Epidermal melanocyte (primary cell): Measurements from ENCODE around the gene CD276.
"Not testable (repeated sequence)": the region's sequence is repeated elsewhere in the genome, so short reads cannot be mapped to it uniquely, and the experiment has no call there.

Experiments used
- DNase-seq: peaks from one replicate; pipeline ENCODE4 v3.0.0; 2011; ENCODE audit warnings: low spot score; ENCODE audit not compliant: insufficient read length

Gene CD276

GRCh38 chr15:73683777-73684580 is at the start of gene CD276:
CD276 (plus strand) TSS chr15:73684383; CDS start chr15:73699640, 15,257 bp downstream.
- peak; percentile 82 for DNase-seq

GRCh38 chr15:73637527-73637926 is 46.7 kb upstream of the CD276 start:
- DNase-seq, result no peak

- DNase-seq, result not testable (repeated sequence)
Measured at GRCh38 chr15:73639464-73639863, 44.7 kb upstream of the CD276 start.

- DNase-seq, result no peak
Measured at GRCh38 chr15:73647259-73648013, 36.7 kb upstream of the CD276 start.

- no peak for DNase-seq
Measured at GRCh38 chr15:73648014-73648295, 36.2 kb upstream of the CD276 start.

GRCh38 chr15:73650416-73651126 is 33.6 kb upstream of the CD276 start:
- DNase-seq, result no peak

- DNase-seq, result no peak
Measured at GRCh38 chr15:73654659-73655058, 29.5 kb upstream of the CD276 start.

GRCh38 chr15:73655724-73656123 is 28.5 kb upstream of the CD276 start:
- DNase-seq, result no peak

GRCh38 chr15:73658645-73659044 is 25.5 kb upstream of the CD276 start:
- no peak for DNase-seq

GRCh38 chr15:73660455-73660854 is 23.7 kb upstream of the CD276 start:
- DNase-seq, result no peak

GRCh38 chr15:73674587-73674986 is 9.6 kb upstream of the CD276 start:
- DNase-seq, result no peak

GRCh38 chr15:73677146-73677607 is 7.0 kb upstream of the CD276 start:
- DNase-seq, result peak; percentile 67

GRCh38 chr15:73677733-73678132 is 6.5 kb upstream of the CD276 start:
- DNase-seq, result no peak

- no peak for DNase-seq
Measured at GRCh38 chr15:73678498-73678897, 5.7 kb upstream of the CD276 start.

GRCh38 chr15:73679180-73679579 is 5.0 kb upstream of the CD276 start:
- DNase-seq, result no peak

- no peak for DNase-seq
Measured at GRCh38 chr15:73679964-73680363, 4.2 kb upstream of the CD276 start.

- DNase-seq, result no peak
Measured at GRCh38 chr15:73680549-73680948, 3.6 kb upstream of the CD276 start.

GRCh38 chr15:73681063-73681462 is 3.1 kb upstream of the CD276 start:
- no peak for DNase-seq

GRCh38 chr15:73681856-73682599 is 2.2 kb upstream of the CD276 start:
- no peak for DNase-seq

- no peak for DNase-seq
Measured at GRCh38 chr15:73682600-73683090, 1.5 kb upstream of the CD276 start.

- DNase-seq, result no peak
Measured at GRCh38 chr15:73683257-73683776, 866 bp upstream of the CD276 start.
